Adrenal gland (tissue), 12 donors: ENCODE results near the gene DIP2C. TPM values are rescaled to one million over a fixed set of nuclear protein-coding genes. Genes with fewer than 3 reads are reported as not detected.

Experiments
- DNase-seq, 7 donors: peaks; one replicate each; pipeline ENCODE4 v3.0.0-alpha.2; 2019 to 2020
- H3K27ac ChIP-seq, 5 donors: fragments of 200-600 bp; sonication (generic) in 4 of 5; 1 replicate in 3 of 5; 2 replicates in 2 of 5; pipeline versions ENCODE4 v1.5.1 to v1.8.0; 2016 to 2020; ENCODE audit warnings: mild to moderate bottlenecking in 1 of 5
- H3K27me3 ChIP-seq: fragments of 200-600 bp; 2 replicates; pipeline ENCODE4 v1.8.0; 2021
- H3K36me3 ChIP-seq, 2 donors: fragments of 200-600 bp; replicated peaks in 1 of 2; 1 replicate in 1 of 2; 2 replicates in 1 of 2; pipeline versions ENCODE4 v1.5.1 to v1.8.0; 2018 to 2022
- H3K4me1 ChIP-seq, 2 donors: fragments of 200-600 bp; replicated peaks in 1 of 2; 1 replicate in 1 of 2; 2 replicates in 1 of 2; pipeline versions ENCODE4 v1.5.1 to v1.8.0; 2018 to 2021
- H3K4me3 ChIP-seq, 4 donors: fragments of 200-600 bp; sonication (generic) in 3 of 4; one replicate each; pipeline ENCODE4 v1.5.1; 2016 to 2018
- H3K9me3 ChIP-seq, 3 donors: fragments of 200-600 bp; sonication (generic) in 1 of 3; replicated peaks in 1 of 3; 1 replicate in 2 of 3; 2 replicates in 1 of 3; pipeline versions ENCODE4 v1.5.1 to v1.8.0; 2016 to 2021
- POLR2A ChIP-seq, 2 donors: fragments of 450-650 bp; IDR thresholded peaks; one replicate each; pipeline ENCODE4 v1.6.1; 2017; ENCODE audit warnings: antibody characterized with exemption in 2 of 2, mild to moderate bottlenecking in 2 of 2, moderate library complexity in 1 of 2
- WGBS, 4 donors: extraction: QIAGEN DNeasy Blood & Tissue Kit in 2 of 4; methylation state at CpG; one replicate each; pipeline versions ENCODE4 v1.1.5 to v1.1.7; 2013 to 2017; 5-methylcytosine and 5-hydroxymethylcytosine counted together
- intact Hi-C, 2 donors: fragments of 100-400 bp; cut with DNase I; formaldehyde crosslinking; loops; one replicate each; pipeline versions ENCODE4 v1.14.1 to v1.15.0; 2022 to 2023
- polyA plus RNA-seq, 3 donors: library from polyadenylated mRNA; stranded (reverse); fragments of 200-250 nt in 2 of 3; fragments of 350-450 nt in 1 of 3; fragmentation: Illumina TruSeq in 1 of 3; extraction: RNeasy Lipid Tissue Mini Kit (QIAGEN cat#74804) in 1 of 3; gene quantifications; one replicate each; pipeline ENCODE4 v1.2.3, GENCODE V29; 2013 to 2014
- total RNA-seq, 9 donors: library from RNA; depleted of rRNA in 4 of 9; stranded (reverse); fragments of >200 nt in 4 of 9; fragments of 120-200 nt in 1 of 9; fragmentation: NEBNext Ultra II Directional in 1 of 9; extraction: Animal tissue kit (Norgen Biotek cat#: 25700) in 1 of 9; gene quantifications; one replicate each; pipeline versions ENCODE4 v1.1.0 to v1.2.4, GENCODE V29; 2013 to 2023
- TF ChIP-seq, protein P1 (sequence below), 6 experiments: fragments of 450-650 bp in 4 of 6; fragments of 200-600 bp in 2 of 6; sonication (generic) in 1 of 6; IDR thresholded peaks; 1 replicate in 5 of 6; 2 replicates in 1 of 6; pipeline versions ENCODE4 v1.5.1 to v1.8.0; 2016 to 2021; ENCODE audit warnings: antibody characterized with exemption in 6 of 6, mild to moderate bottlenecking in 2 of 6, moderate library complexity in 1 of 6
- donor health status: healthy with polysubstance abuse.
- donor health status: Bipolar disorder and iron deficiency.
- donor health status: DM: yes; HTN: yes; CAD: no.
- donor health status: DM: no; HTN: no; CAD: no.
- donor health status: DM: no; HTN: no; CAD: no.
- donor health status: DM: yes; HTN: yes; CAD: no.

The DIP2C gene
- total and polyA plus RNA-seq, 12 donors = 4.8 to 23.9 (median 19.7) TPM

DNA sequence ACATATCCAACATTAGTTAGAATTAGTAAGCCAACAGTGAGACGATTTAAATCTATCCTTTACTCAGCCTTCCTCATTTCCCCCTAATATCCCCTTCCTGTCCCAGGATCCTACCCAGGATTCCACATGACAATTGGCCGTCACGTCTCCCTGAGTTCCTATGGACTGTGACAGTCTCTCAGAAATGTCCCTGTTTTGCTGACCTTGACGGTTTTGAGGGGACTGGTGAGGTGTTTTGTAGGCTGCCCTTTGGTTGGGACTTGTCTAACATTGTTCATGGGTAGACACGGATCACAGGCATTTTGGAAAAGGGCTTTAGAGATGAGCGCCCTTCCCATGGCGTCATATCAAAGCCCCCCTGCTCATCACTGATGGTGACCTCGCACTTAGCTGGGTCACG, 391.4 kb downstream of the DIP2C start:
- DNase-seq = no peak
- 88 to 90% (median 88%) methylated on average over 8 to 9 of the region's 9 CpGs for WGBS, 4 donors
- Histone ChIP-seq H3K36me3 (no peaks in the 10 kb centered on the region), H3K27ac (no peak overlapping the region), H3K4me3 (no peak overlapping the region), H3K27me3 (no peaks in the 10 kb centered on the region), H3K9me3 (no peaks in the 10 kb centered on the region), H3K4me1 (peaks cover 0 to 3% of the 10 kb centered on the region in 2 donors)
- no peak for TF ChIP-seq POLR2A (IDR thresholded peaks at IDR 0.05)
- TF ChIP-seq, protein P1, sequence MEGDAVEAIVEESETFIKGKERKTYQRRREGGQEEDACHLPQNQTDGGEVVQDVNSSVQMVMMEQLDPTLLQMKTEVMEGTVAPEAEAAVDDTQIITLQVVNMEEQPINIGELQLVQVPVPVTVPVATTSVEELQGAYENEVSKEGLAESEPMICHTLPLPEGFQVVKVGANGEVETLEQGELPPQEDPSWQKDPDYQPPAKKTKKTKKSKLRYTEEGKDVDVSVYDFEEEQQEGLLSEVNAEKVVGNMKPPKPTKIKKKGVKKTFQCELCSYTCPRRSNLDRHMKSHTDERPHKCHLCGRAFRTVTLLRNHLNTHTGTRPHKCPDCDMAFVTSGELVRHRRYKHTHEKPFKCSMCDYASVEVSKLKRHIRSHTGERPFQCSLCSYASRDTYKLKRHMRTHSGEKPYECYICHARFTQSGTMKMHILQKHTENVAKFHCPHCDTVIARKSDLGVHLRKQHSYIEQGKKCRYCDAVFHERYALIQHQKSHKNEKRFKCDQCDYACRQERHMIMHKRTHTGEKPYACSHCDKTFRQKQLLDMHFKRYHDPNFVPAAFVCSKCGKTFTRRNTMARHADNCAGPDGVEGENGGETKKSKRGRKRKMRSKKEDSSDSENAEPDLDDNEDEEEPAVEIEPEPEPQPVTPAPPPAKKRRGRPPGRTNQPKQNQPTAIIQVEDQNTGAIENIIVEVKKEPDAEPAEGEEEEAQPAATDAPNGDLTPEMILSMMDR (IDR thresholded peaks at IDR 0.05) = no peak
- intact Hi-C loops = no loop called here

DNA sequence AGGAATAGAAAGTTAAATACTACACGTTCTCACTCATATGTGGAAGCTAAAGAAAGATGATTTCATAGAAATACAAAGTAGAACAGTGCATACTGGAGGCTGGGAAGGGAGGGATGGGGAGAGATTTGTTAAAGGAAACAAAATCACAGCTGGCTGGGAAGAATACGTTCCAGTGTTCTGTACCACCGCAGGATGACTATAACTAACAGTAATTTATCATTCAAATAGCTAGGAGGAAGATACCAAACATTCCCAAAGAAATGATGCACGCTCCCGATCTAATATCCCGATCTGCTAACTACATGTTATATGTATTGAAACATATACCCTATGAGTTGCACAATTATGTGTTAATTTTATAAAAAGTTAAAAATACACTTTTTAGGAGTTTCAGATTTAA, 391.9 kb downstream of the DIP2C start:
- no peak for DNase-seq
- Histone ChIP-seq H3K36me3 (no peaks in the 10 kb centered on the region), H3K9me3 (no peaks in the 10 kb centered on the region), H3K4me3 (no peak overlapping the region), H3K27ac (peak overlapping the region in 1 of 5 donors; percentile 0), H3K27me3 (no peaks in the 10 kb centered on the region), H3K4me1 (peaks cover 0 to 3% of the 10 kb centered on the region in 2 donors)
- TF ChIP-seq POLR2A (IDR thresholded peaks at IDR 0.05) = no peak
- TF ChIP-seq, protein P1 (IDR thresholded peaks at IDR 0.05) = no peak
- WGBS, 4 donors = 61 to 63% (median 62%) methylated on average over 6 of the region's 6 CpGs
- intact Hi-C loops = no loop called here

DNA sequence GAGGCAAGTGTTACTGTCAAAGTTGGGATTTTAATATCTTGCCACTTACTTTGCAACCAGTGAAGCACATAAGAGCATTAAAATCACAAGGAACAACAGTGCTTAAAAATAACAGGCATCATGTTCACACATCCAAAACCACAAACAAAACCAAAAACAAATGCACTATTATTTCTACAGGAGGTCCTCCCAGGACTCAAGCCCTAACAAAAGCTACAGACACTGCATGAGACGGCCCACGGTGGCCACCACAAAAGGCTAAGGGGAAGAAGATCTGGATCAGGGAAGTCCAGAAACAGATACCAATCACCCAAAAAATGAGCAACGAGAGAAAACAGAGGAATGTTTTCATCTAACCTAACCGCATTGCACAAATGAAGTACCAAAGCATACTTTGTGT, 395.8 kb downstream of the DIP2C start:
- H3K4me3 ChIP-seq = no peak overlapping the region
- WGBS, 4 donors = 86 to 97% (median 89%) methylated on average over 4 of the region's 4 CpGs
- no peaks in the 10 kb centered on the region for H3K9me3 ChIP-seq
- DNase-seq = no peak
- intact Hi-C loops = no loop called here
- H3K4me1 ChIP-seq = peaks cover 0 to 3% of the 10 kb centered on the region in 2 donors
- H3K27me3 ChIP-seq = no peaks in the 10 kb centered on the region
- H3K27ac ChIP-seq = no peak overlapping the region
- H3K36me3 ChIP-seq = no peaks in the 10 kb centered on the region
- no peak for TF ChIP-seq POLR2A (IDR thresholded peaks at IDR 0.05)
- TF ChIP-seq, protein P1 (IDR thresholded peaks at IDR 0.05) = no peak

DNA sequence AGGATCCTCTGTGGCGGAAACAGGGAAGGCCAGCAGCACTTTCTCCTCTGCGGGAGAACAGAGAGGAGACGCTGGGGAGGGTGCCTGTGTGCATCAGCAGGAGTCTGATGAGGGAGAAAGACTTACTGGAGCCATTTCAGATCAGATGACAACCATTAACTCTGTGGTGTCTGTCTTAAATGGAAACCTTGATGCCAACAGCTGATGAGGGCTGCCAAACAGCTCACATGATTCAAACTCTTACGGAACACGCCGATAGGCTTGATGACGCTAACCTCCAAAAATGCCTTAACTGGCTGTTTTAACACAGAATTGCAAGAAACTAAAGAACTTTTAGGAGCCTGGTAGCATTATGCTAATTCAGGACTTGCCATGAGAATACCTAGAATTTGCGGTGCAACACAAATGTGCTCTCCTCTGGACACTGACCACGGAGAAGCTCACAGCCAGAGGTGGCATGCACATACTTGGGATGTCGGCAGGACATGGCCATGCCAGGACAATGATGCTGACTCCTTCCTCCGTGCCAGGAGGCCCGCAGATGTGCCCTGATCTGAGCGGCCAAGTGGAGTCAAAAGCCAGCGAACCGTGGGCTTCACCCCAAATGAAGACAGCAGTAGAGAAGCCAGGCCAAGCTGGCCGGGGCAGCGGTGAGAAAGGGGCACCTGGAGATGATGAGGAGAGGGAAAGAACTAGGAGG, 399.3 kb downstream of the DIP2C start:
- H3K4me3 ChIP-seq = no peak overlapping the region
- peaks cover 0 to 12% of the 10 kb centered on the region in 2 donors for H3K36me3 ChIP-seq
- no peak overlapping the region for H3K27ac ChIP-seq
- TF ChIP-seq, protein P1 (IDR thresholded peaks at IDR 0.05) = no peak
- TF ChIP-seq POLR2A (IDR thresholded peaks at IDR 0.05) = no peak
- H3K4me1 ChIP-seq = no peaks in the 10 kb centered on the region
- 90 to 97% (median 95%) methylated on average over 14 to 17 of the region's 17 CpGs for WGBS, 4 donors
- no peaks in the 10 kb centered on the region for H3K9me3 ChIP-seq
- H3K27me3 ChIP-seq = no peaks in the 10 kb centered on the region
- no peak for DNase-seq
- intact Hi-C loops = no loop called here
